IMR-90 (cell line): ENCODE results near the gene STK35. TPM values are rescaled to one million over a fixed set of nuclear protein-coding genes. Genes with fewer than 3 reads are reported as not detected.

Experiments used
- ATAC-seq: fragments of 200-7000 bp; cut with Tn5 transposase; 2 replicates; pipeline ENCODE4 v1.9.1; 2020; ENCODE audit warnings: low read depth, mild to moderate bottlenecking, moderate library complexity
- BruUV-seq: library from RNA; stranded (reverse); fragments of 400-500 nt; replicated peaks from 2 replicates; lab custom pipeline; 2021; lab: Mats Ljungman, UMichigan
- CTCF ChIA-PET: fragments of 300-600 bp; formaldehyde crosslinking; extraction: SDS; loops from one replicate; lab custom pipeline; 2021; ENCODE audit warnings: antibody characterized with exemption; lab: Yijun Ruan, JAX
- POLR2A ChIA-PET: fragments of 300-600 bp; sonication (Branson Sonifier 250); formaldehyde crosslinking; loops from one replicate; lab custom pipeline; 2022; ENCODE audit warnings: antibody characterized with exemption; ENCODE audit not compliant: unreplicated experiment; lab: Charles Lee
- DNase-seq: peaks from one replicate; pipeline ENCODE4 v3.0.0; 2013
- H2AFZ ChIP-seq: replicated peaks from 2 replicates; pipeline ENCODE3; 2013; ENCODE audit warnings: low read length, mild to moderate bottlenecking; ENCODE audit not compliant: poor library complexity
- H2AK5ac ChIP-seq: 2 replicates; pipeline ENCODE4 v1.6.1; 2013; ENCODE audit warnings: low read depth, low read length, inconsistent platforms
- H2AK9ac ChIP-seq: replicated peaks from 2 replicates; pipeline ENCODE3; 2013; ENCODE audit warnings: mild to moderate bottlenecking, low read depth, low read length, moderate library complexity; ENCODE audit not compliant: poor library complexity
- H2BK120ac ChIP-seq: 2 replicates; pipeline ENCODE4 v1.6.1; 2013; ENCODE audit warnings: low read depth, low read length, inconsistent platforms
- H2BK15ac ChIP-seq: 3 replicates; pipeline ENCODE4 v1.6.1; 2013; ENCODE audit warnings: low read depth, low read length, inconsistent platforms
- H2BK20ac ChIP-seq: 2 replicates; pipeline ENCODE4 v1.6.1; 2013; ENCODE audit warnings: low read depth, mild to moderate bottlenecking, inconsistent platforms, low read length, moderate library complexity
- H2BK5ac ChIP-seq: 2 replicates; pipeline ENCODE4 v1.6.1; 2013; ENCODE audit warnings: mild to moderate bottlenecking, low read depth, low read length, inconsistent platforms; ENCODE audit not compliant: poor library complexity, severe bottlenecking
- H3K14ac ChIP-seq: replicated peaks from 2 replicates; pipeline ENCODE4 v1.6.1; 2013; ENCODE audit warnings: low read depth, low read length, inconsistent platforms
- H3K18ac ChIP-seq: 2 replicates; pipeline ENCODE4 v1.6.1; 2013; ENCODE audit warnings: low read depth, low read length, control low read depth
- H3K23ac ChIP-seq: 2 replicates; pipeline ENCODE4 v1.6.1; 2013; ENCODE audit warnings: low read depth, low read length, inconsistent platforms
- H3K27ac ChIP-seq: 2 replicates; pipeline ENCODE4 v1.5.1; 2013; ENCODE audit warnings: mild to moderate bottlenecking, control low read depth, low read length; ENCODE audit not compliant: insufficient read depth
- H3K27me3 ChIP-seq: 2 replicates; pipeline ENCODE4 v1.6.1; 2013; ENCODE audit warnings: low read length; ENCODE audit not compliant: control insufficient read depth, insufficient read depth
- H3K36me3 ChIP-seq: 2 replicates; pipeline ENCODE4 v1.6.1; 2013; ENCODE audit warnings: low read length, mixed read lengths; ENCODE audit not compliant: control insufficient read depth, insufficient read depth
- H3K4ac ChIP-seq: 2 replicates; pipeline ENCODE4 v1.6.1; 2013; ENCODE audit warnings: low read depth, low read length, inconsistent platforms
- H3K4me1 ChIP-seq: 2 replicates; pipeline ENCODE4 v1.6.1; 2013; ENCODE audit warnings: low read length, mixed read lengths; ENCODE audit not compliant: control insufficient read depth, insufficient read depth
- H3K4me2 ChIP-seq: 2 replicates; pipeline ENCODE4 v1.6.1; 2013; ENCODE audit warnings: low read depth, mild to moderate bottlenecking, control low read depth, low read length, moderate library complexity
- H3K4me3 ChIP-seq: 2 replicates; pipeline ENCODE4 v1.5.1; 2013; ENCODE audit warnings: low read depth, mild to moderate bottlenecking, control low read depth, low read length, moderate library complexity; ENCODE audit not compliant: insufficient read depth
- H3K56ac ChIP-seq: 2 replicates; pipeline ENCODE4 v1.6.1; 2013; ENCODE audit warnings: low read length, inconsistent platforms; ENCODE audit not compliant: insufficient read depth; ENCODE audit errors: extremely low read depth
- H3K79me1 ChIP-seq, 2 experiments: 2 replicates each; pipeline ENCODE4 v1.6.1; 2013; ENCODE audit warnings: low read length in 2 of 2, inconsistent platforms in 1 of 2, low read depth in 1 of 2
- H3K9ac ChIP-seq: 2 replicates; pipeline ENCODE4 v1.6.1; 2013; ENCODE audit warnings: low read depth, low read length, control low read depth
- H3K9me1 ChIP-seq: 2 replicates; pipeline ENCODE4 v1.6.1; 2013; ENCODE audit warnings: low read length, inconsistent platforms; ENCODE audit not compliant: insufficient read depth
- H3K9me3 ChIP-seq: 2 replicates; pipeline ENCODE4 v1.6.1; 2013; ENCODE audit warnings: low read length; ENCODE audit not compliant: control insufficient read depth, insufficient read depth
- H4K20me1 ChIP-seq: 2 replicates; pipeline ENCODE4 v1.6.1; 2013; ENCODE audit warnings: low read length, inconsistent platforms; ENCODE audit not compliant: insufficient read depth
- H4K5ac ChIP-seq: 2 replicates; pipeline ENCODE4 v1.6.1; 2013; ENCODE audit warnings: mild to moderate bottlenecking, low read depth, low read length, control low read depth
- H4K8ac ChIP-seq, 2 experiments: 2 replicates each; pipeline ENCODE4 v1.6.1; 2013; ENCODE audit warnings: low read depth in 2 of 2, low read length in 2 of 2, control low read depth in 1 of 2, inconsistent platforms in 1 of 2
- H4K91ac ChIP-seq: 2 replicates; pipeline ENCODE4 v1.6.1; 2013; ENCODE audit warnings: low read depth, low read length, inconsistent platforms; ENCODE audit not compliant: insufficient read depth
- CEBPB ChIP-seq: IDR thresholded peaks from 2 replicates; pipeline ENCODE4 v1.6.1; 2012; ENCODE audit warnings: low read depth, low read length, improper control_type of control experiment
- CHD1 ChIP-seq: IDR thresholded peaks from 2 replicates; pipeline ENCODE4 v1.6.1; 2012; ENCODE audit warnings: low read depth, low read length, improper control_type of control experiment
- FOS ChIP-seq: fragments of 150-350 bp; IDR thresholded peaks from 2 replicates; pipeline ENCODE4 v1.6.1; 2016; ENCODE audit warnings: low read depth, low read length
- MAFK ChIP-seq: IDR thresholded peaks from 2 replicates; pipeline ENCODE4 v1.6.1; 2012; ENCODE audit warnings: low read depth, low read length, improper control_type of control experiment
- MAZ ChIP-seq: IDR thresholded peaks from 2 replicates; pipeline ENCODE4 v1.6.1; 2012; ENCODE audit warnings: low read depth, mild to moderate bottlenecking, low read length, improper control_type of control experiment, moderate library complexity, borderline replicate concordance
- MXI1 ChIP-seq: IDR thresholded peaks from 2 replicates; pipeline ENCODE4 v1.6.1; 2012; ENCODE audit warnings: low read depth, mild to moderate bottlenecking, low read length, moderate library complexity, borderline replicate concordance
- NFE2L2 ChIP-seq: fragments of 150-350 bp; IDR thresholded peaks from 2 replicates; pipeline ENCODE4 v1.6.1; 2016; ENCODE audit warnings: low read depth, mild to moderate bottlenecking, low read length
- POLR2A ChIP-seq: IDR thresholded peaks from 2 replicates; pipeline ENCODE4 v1.6.1; 2012; ENCODE audit warnings: mild to moderate bottlenecking, low read depth, low read length
- RAD21 ChIP-seq: IDR thresholded peaks from 2 replicates; pipeline ENCODE4 v1.6.1; 2012; ENCODE audit warnings: low read length, improper control_type of control experiment
- RCOR1 ChIP-seq: IDR thresholded peaks from 2 replicates; pipeline ENCODE4 v1.6.1; 2012; ENCODE audit warnings: mild to moderate bottlenecking, low read length, improper control_type of control experiment; ENCODE audit not compliant: insufficient replicate concordance
- RFX5 ChIP-seq: IDR thresholded peaks from 2 replicates; pipeline ENCODE4 v1.8.0; 2012; ENCODE audit warnings: low read depth, mild to moderate bottlenecking, low read length, moderate library complexity
- SMC3 ChIP-seq: fragments of 150-350 bp; IDR thresholded peaks from 2 replicates; pipeline ENCODE4 v1.6.1; 2016; ENCODE audit warnings: low read depth, mild to moderate bottlenecking, antibody characterized with exemption, low read length, moderate library complexity
- WGBS, 2 experiments: methylation state at CpG; one replicate each; pipeline versions ENCODE4 v1.1.5 to v1.1.7; 2013; ENCODE audit warnings: missing lambda C conversion rate in 2 of 2; ENCODE audit not compliant: insufficient read length in 1 of 2; ENCODE audit errors: extremely low coverage in 2 of 2; 5-methylcytosine and 5-hydroxymethylcytosine counted together
- dilution Hi-C: fragments of 300-500 bp; cut with HindIII; formaldehyde crosslinking; loops from one replicate; pipeline ENCODE4 v1.14.3; 2018; ENCODE audit warnings: low sequenced_read_pairs; ENCODE audit not compliant: unreplicated experiment
- in situ Hi-C: fragments of 300-500 bp; cut with MboI; formaldehyde crosslinking; loops from 3 replicates; pipeline ENCODE4 v1.14.3; 2019; ENCODE audit warnings: low sequenced_read_pairs, inconsistent platforms, mixed read lengths
- intact Hi-C: fragments of 100-400 bp; cut with micrococcal nuclease; formaldehyde crosslinking; loops from 2 replicates; pipeline ENCODE4 v1.10.0; 2022
- polyA plus RNA-seq, 3 experiments: library from polyadenylated mRNA; depleted of rRNA; stranded (reverse); fragments of >200 nt; gene quantifications; 2 replicates each; pipeline ENCODE4 v1.2.3, GENCODE V29; 2012; ENCODE audit warnings: low replicate concordance in 1 of 3
- total RNA-seq: library from RNA; depleted of rRNA; stranded (reverse); fragments of >200 nt; gene quantifications from 2 replicates; pipeline ENCODE4 v1.2.3, GENCODE V29; 2012
- TF ChIP-seq, protein P1 (sequence below): conservative IDR thresholded peaks from 2 replicates; pipeline ENCODE4 v1.5.1; 2012; ENCODE audit warnings: mild to moderate bottlenecking, low read depth, low read length, improper control_type of control experiment
- TF ChIP-seq, protein P2 (sequence below): fragments of 150-350 bp; IDR thresholded peaks from 2 replicates; pipeline ENCODE4 v1.6.1; 2017; ENCODE audit warnings: mild to moderate bottlenecking, antibody characterized with exemption, low read length, low read depth

The STK35 gene
- total and polyA plus RNA-seq, 2 of the 4 experiments (the other 2 are of a cell fraction) = 11.1 to 12.0 TPM

DNA sequence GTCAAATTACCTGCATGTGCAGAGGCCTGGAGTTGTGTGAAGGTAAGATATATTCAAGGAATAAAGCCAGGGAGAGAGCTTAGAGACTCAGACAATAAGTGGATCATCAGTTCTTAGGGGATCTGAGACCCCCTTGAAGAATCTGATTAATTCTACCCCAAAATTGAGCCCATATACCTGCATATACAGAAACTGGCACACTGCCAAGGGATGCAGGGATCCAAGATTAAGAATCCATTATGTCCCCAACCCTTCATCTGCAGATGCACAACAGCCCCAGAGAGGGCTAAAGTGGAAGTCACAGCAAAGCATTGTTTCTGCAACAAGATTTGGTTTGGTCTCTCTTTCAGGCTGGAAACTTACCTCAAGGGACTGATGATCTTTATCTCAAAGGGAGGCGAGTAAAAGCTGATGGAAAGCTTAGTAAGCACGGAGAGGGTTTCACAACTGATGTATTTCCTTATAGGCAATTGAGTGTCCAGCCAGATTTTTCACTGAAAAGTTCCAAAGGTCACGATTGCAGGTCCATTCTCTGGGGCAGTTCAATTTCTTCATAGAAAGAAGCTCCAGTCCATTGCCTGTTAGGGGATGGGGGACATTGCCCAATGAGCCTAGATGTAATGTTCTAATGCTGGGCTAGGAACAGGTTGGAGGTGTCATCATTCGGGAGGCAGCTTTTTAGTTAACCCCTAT, 20.9 kb upstream of the STK35 start:
- H2BK5ac ChIP-seq = no peak overlapping the region
- TF ChIP-seq FOS = no peak
- TF ChIP-seq, protein P1, sequence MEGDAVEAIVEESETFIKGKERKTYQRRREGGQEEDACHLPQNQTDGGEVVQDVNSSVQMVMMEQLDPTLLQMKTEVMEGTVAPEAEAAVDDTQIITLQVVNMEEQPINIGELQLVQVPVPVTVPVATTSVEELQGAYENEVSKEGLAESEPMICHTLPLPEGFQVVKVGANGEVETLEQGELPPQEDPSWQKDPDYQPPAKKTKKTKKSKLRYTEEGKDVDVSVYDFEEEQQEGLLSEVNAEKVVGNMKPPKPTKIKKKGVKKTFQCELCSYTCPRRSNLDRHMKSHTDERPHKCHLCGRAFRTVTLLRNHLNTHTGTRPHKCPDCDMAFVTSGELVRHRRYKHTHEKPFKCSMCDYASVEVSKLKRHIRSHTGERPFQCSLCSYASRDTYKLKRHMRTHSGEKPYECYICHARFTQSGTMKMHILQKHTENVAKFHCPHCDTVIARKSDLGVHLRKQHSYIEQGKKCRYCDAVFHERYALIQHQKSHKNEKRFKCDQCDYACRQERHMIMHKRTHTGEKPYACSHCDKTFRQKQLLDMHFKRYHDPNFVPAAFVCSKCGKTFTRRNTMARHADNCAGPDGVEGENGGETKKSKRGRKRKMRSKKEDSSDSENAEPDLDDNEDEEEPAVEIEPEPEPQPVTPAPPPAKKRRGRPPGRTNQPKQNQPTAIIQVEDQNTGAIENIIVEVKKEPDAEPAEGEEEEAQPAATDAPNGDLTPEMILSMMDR = no peak
- no peak for TF ChIP-seq CEBPB
- no peak for TF ChIP-seq CHD1
- no peak for TF ChIP-seq MAFK
- no peak for TF ChIP-seq MXI1
- TF ChIP-seq SMC3 = no peak
- TF ChIP-seq RFX5 = no peak
- no peak for TF ChIP-seq NFE2L2
- no peak for TF ChIP-seq MAZ
- TF ChIP-seq RAD21 = no peak
- no peak for TF ChIP-seq POLR2A
- TF ChIP-seq RCOR1 = no peak
- TF ChIP-seq, protein P2, sequence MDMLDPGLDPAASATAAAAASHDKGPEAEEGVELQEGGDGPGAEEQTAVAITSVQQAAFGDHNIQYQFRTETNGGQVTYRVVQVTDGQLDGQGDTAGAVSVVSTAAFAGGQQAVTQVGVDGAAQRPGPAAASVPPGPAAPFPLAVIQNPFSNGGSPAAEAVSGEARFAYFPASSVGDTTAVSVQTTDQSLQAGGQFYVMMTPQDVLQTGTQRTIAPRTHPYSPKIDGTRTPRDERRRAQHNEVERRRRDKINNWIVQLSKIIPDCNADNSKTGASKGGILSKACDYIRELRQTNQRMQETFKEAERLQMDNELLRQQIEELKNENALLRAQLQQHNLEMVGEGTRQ = no peak
- no peak overlapping the region for H3K27ac ChIP-seq
- H3K79me1 ChIP-seq = no peaks in the 10 kb centered on the region
- in situ Hi-C loops = no loop called here
- H3K9me1 ChIP-seq = no peaks in the 10 kb centered on the region
- H3K9ac ChIP-seq = no peak overlapping the region
- H3K14ac ChIP-seq = no peak overlapping the region
- no peaks in the 10 kb centered on the region for H3K9me3 ChIP-seq
- no peak for ATAC-seq
- H4K20me1 ChIP-seq = no peaks in the 10 kb centered on the region
- H2BK15ac ChIP-seq = no peak overlapping the region
- H4K8ac ChIP-seq = no peak overlapping the region
- no peak overlapping the region for H2AFZ ChIP-seq
- no peak overlapping the region for H3K56ac ChIP-seq
- H3K23ac ChIP-seq = no peak overlapping the region
- no TSS peak for BruUV-seq
- no peak overlapping the region for H3K4me2 ChIP-seq
- no peak overlapping the region for H2BK20ac ChIP-seq
- no peak overlapping the region for H2AK5ac ChIP-seq
- H2BK120ac ChIP-seq = no peak overlapping the region
- H4K5ac ChIP-seq = no peak overlapping the region
- H3K18ac ChIP-seq = no peak overlapping the region
- ChIA-PET POLR2A (no interaction called here), CTCF (interaction anchor here (0.6 kb wide), 1 partner anchor 841 kb away, joined by 3 read pairs; no protein-coding TSS in a partner anchor)
- H3K4me3 ChIP-seq = no peak overlapping the region
- peaks cover 7% of the 10 kb centered on the region; the same call in 1 of the 2 replicates for H3K27me3 ChIP-seq
- 60% methylated on average over 2 of the region's 4 CpGs; no CpG with 5 or more reads in 1 of the 2 experiments for WGBS, 2 experiments
- no peak overlapping the region for H2AK9ac ChIP-seq
- dilution Hi-C loops = no loop called here
- no peak for DNase-seq
- no peaks in the 10 kb centered on the region for H3K4me1 ChIP-seq
- no peak overlapping the region for H4K91ac ChIP-seq
- no peaks in the 10 kb centered on the region for H3K36me3 ChIP-seq
- H3K4ac ChIP-seq = no peak overlapping the region
- intact Hi-C loops = no loop called here
